SIG-M5 (cell line): ENCODE results near the gene ESR1.

Experiments used
- DNase-seq: peaks from one replicate; lab custom pipeline; 2025; lab: John Stamatoyannopoulos, UW

ESR1 gene

GRCh38 chr6:152096863-152097496 is 289.5 kb downstream of the ESR1 start:
- no peak for DNase-seq

- DNase-seq: no peak
These were observed 291.2 kb downstream of the ESR1 start for GRCh38 chr6:152098683-152099082.

GRCh38 chr6:152099446-152100182 is 292.1 kb downstream of the ESR1 start:
- DNase-seq: no peak

GRCh38 chr6:152100183-152100618 is 292.7 kb downstream of the ESR1 start:
- DNase-seq: no peak

- no peak for DNase-seq
These were observed 300.5 kb downstream of the ESR1 start for GRCh38 chr6:152107973-152108372.

- DNase-seq: no peak
These were observed 303.7 kb downstream of the ESR1 start for GRCh38 chr6:152110886-152111820.

DNA sequence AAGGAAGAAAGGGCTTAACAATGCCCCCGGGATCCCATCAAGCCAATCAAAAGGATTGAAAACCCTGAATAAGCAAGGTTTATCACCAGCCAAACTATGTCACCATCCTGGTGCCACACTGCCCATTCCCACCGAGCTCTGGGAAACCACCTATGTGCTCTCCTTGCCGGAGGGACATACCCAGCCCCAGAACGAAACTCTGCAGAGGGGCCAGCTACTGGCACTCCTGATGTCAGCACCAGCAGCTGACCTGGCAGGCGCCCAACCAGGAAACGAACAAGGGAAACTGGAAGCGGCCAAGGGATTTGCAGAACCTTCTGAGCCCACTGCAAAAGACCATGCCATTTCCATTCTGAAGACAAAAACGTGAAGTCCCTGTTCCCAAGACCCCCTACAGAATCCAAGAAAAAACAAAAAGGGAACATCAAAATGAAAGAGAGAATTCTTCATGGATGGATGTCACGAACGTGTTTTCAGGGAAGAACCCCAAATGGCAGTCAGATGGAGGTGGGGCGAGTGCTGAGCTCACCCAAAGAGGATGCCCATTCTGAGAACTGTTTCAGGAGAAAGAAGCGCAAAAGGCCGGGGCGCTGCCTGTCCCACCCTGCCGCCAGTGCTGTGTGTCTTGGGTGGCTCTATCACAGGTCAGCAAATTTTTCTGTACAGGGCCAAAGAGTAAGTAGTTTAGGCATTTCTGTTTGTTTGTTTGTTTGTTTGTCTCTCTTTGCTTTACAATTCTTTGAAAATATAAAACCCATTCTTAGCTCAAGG is 305.2 kb downstream of the ESR1 start:
- DNase-seq: no peak

DNA sequence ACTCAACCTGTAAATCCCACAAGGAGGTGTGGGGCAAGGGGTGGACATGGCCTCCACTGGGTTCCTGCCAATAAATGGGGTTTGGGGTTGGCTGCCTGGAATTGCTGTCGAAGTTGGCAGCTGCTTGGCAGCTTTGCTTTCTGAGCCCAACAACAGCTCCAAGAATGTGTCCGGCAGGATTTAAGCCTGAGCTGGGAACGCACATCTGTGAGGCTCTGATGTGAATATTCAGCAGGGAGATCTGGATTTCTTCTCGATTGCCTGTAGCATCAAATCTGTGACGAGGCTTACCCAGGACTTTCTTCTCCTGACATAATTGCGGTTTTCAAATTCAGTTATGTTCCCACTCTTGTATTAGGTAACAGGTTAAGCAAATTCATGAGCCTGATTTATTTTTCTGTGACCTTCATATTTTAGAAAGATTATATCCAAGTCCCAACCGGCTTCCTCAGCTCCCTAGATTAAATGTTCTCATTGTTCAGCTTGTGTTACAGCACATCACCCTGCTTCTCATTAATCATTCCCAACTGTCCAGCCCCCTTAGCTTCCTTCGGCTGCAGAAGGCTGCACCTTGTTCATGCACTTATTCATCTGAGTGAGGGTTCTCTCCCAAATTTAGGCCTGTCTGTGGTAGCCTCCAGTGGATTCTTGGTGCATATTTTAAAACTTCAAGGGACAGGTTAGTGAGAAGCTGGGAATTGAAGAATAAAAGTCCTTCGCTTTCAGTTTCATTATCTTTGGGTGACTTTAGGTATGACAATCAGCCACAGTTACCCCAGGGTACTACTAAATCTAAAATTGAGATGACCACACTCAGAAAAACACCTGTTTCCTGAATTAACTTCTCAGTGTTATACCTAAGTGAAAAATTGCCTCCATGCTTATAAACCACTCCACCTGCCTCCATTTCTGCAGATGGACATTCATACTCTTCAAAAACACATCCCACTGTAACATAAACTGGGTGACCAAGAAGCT is 310.0 kb downstream of the ESR1 start:
- no peak for DNase-seq

DNA sequence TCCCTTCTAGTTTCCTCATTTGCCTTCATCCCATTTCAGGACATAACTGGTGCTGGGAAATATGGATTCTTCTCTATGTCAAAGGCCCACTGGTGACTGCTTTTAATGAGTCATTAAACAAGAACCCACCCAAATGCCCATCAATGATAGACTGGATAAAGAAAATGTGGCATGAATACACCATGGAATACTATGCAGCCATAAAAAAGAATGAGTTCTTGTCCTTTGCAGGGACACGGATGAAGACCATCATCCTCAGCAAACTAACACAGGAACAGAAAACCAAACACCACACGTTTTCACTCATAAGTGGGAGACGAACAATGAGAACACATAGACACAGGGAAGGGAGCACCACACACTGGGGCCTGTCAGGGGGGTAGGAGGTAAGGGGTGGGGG is 310.7 kb downstream of the ESR1 start:
- no peak for DNase-seq

DNA sequence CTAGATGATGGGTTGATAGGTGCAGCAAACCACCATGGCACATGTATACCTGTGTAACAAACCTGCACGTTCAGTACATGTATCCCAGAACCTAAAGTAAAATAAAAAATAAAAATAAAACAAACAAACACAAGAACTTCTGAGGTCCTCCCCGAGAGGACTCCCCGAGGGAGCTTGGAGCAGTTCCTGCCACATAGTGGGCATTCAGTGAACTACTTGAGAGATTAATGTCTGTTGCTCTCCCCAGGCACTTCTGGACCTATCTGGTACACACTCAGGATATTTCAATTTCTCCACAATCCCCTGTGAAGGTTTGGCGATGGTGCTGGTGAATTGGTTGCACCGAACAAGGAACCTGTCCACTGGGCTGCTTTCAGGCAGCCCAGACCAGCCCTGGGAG is 311.2 kb downstream of the ESR1 start:
- no peak for DNase-seq

GRCh38 chr6:152119831-152120230 is 312.3 kb downstream of the ESR1 start:
- DNase-seq: no peak

DNA sequence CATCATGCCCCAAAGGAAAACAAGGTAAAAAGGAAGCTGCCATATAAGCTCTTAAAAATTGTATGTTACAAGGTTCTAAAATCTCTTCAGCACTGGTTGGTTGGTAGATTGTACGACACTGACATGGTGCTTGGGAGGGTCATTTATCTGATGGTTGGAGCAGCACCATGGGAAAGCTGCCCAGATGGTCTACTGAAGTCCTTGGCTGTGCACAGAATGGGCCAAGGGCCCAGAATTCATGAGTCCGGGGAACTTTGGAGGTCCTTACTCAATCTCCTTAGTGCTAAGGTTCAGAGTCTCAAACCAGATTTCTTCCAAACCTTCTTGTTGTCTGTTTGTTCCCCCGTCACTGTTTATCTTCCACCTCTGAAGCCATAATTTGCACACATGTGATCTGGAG is 314.4 kb downstream of the ESR1 start:
- no peak for DNase-seq

DNA sequence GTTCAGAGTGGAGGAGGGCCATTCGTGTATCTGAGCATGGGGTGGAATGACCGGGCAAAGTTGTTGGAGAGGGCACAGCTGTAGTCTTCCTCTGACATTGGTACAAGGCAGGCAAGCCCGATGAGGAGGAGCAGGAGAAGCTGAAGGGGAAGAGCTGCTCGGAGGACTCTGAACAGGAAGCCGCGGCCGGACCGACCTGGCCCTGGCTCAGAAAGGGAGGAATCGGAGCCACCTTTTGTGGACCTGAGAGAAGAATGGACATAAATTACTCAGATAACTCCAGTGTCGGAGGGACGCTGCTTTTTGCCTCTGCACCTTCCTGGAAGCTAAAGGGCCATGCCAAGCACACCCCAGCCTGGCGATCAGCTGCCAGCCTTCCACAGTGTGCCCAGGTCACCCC is 315.0 kb downstream of the ESR1 start:
- DNase-seq: no peak

DNA sequence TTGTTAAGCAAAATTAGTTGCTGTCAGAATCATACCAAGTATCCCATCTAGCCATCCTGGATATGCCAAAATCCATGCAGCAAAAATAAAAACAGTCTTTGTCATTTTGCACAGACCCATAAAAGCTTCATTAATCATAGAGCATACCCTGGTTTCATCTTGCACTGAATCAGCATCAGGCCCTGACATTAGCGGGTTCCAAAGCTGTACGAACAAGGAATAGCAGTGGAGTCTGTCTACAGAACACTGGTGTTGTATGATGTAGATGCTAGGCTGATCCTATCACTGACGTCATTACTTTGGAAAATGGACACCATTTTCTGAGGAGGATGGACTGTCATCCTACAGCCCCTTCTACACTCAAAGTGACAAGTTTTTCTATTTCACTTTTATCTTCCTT is 315.6 kb downstream of the ESR1 start:
- no peak for DNase-seq

DNA sequence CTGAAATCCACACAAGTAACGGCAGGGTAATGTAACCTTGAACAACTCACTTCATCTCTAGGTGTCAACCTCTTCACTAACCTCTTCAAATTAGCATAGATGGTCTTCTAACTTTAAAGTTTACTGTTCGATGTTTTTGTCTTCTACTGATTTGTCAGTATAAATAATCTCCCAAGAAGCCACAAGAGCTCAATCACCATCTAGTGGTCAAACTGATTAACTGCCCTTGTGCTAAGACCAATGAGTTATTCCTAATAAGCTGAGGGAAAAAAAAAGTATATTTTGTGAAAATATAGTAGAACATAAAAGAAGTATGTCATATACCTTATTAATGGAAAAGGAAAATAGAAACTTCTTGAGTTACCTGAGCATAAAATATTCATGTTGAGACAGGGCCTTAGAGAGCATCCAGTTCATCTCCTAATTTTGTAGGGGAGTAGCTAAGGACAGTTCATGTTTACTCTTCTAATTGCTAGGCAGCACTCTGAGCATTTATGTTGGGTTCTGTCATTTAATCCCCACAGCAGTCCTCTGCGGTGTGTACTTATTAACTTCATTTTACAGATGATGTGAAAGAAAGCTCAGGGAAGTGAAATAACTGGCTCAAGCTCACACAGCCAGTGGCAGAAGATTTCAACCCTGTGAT is 317.1 kb downstream of the ESR1 start:
- DNase-seq: no peak

DNA sequence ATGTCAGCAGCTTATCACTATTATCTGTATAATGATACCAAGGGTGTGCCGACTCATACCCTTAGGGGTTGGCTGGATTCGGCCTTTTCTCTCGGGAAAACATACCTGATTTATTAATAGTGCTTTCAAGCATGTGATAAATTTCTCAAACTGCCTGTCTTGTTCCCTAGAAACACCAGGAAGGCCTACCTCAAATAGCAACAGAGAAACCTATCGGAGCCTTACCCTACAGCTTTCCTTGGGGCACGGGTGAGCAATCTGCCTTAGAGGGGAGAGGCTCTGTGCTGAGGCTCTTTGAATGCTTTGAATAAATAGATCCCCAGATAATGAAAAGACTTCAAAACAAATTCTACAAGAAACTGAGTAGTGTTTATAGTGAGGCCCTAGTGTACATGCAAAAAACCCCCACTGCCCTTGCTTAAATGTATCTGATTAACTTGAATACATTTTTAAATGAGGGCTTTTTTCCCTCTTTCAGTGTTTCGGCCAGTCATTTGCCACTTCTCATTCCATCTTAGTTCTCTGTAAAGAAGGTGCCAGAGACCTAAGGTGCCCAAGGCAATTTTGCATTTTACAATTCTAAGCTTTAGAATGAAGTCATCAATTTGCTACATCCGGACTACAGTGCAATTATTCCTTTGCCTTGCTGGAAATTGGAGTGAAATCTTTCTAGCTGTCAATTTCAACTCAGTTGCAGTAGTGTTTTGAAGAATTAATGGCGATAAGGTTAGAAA is 320.1 kb downstream of the ESR1 start:
- DNase-seq: no peak

GRCh38 chr6:152129691-152130151 is 322.2 kb downstream of the ESR1 start:
- no peak for DNase-seq

DNA sequence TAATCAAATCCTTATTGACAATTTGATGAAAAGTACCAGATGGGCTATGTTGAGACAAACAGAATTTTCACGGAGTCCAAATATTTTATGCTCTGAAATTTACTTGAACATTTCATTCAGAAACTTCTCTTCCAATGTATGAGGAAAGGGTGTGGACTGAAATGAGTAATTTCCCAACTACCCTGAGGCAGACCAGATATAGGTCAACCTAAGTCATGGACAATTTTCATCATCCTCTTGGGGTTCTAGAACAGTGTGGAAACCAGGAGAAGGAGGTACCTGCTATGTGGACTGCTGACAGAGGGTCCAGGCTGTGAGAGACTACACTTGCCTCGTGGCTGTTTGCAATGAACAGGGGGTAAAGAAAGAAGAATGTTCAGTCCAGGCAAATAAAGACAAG is 323.0 kb downstream of the ESR1 start:
- no peak for DNase-seq

DNA sequence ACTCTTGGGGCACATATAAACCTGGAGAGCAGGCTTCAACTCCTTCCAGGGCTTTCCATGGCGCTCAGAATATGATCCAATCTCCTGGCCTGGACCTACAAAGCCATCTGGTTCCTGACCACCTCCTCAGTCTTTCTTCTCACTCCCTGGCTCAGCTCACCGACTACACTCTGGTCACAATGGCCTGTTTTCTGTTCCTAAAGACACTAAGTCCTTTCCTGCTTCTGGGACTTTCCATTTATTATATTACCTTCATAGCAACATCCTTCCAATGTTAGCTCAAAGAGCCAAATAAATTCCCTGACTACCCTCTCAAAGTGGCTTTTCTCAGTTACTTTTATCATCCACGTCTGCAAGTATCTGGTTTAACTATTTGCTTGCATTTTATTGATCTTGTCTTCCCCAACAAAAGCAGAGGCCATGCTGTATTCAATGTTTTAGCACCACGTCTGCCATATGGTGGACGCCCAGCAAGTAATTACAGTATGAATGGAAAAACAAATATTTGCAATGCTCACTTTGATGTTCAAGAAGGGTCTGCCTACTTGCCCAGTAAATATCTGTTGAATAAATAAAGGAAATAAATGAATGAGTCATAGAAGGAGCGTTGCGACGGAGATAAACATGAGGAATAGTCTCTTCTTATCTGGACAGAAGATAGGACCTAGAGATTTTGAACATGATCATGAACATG is 328.4 kb downstream of the ESR1 start:
- no peak for DNase-seq
